HG03460 (cell line): Measurements from ENCODE around the gene LRMDA.

Source experiments
- ATAC-seq: cut with Tn5 transposase; IDR thresholded peaks from one replicate; pipeline ENCODE4 v1.9.1; 2021; ENCODE audit not compliant: unreplicated experiment

The LRMDA gene

GRCh38 chr10:76270464-76270863 is 839.0 kb downstream of the LRMDA start:
- ATAC-seq, result no peak

GRCh38 chr10:76274933-76275332 is 843.5 kb downstream of the LRMDA start:
- no peak for ATAC-seq

GRCh38 chr10:76278811-76279460 is 847.5 kb downstream of the LRMDA start:
- ATAC-seq, result no peak

GRCh38 chr10:76281659-76282058 is 850.2 kb downstream of the LRMDA start:
- no peak for ATAC-seq

- ATAC-seq, result no peak
Observed at GRCh38 chr10:76282061-76283025, 850.9 kb downstream of the LRMDA start.

GRCh38 chr10:76284351-76284750 is 852.9 kb downstream of the LRMDA start:
- ATAC-seq, result no peak

GRCh38 chr10:76285012-76285411 is 853.6 kb downstream of the LRMDA start:
- no peak for ATAC-seq

GRCh38 chr10:76285515-76285914 is 854.1 kb downstream of the LRMDA start:
- ATAC-seq, result no peak

GRCh38 chr10:76286536-76286935 is 855.1 kb downstream of the LRMDA start:
- ATAC-seq, result no peak

GRCh38 chr10:76287856-76288255 is 856.4 kb downstream of the LRMDA start:
- no peak for ATAC-seq

GRCh38 chr10:76291175-76291574 is 859.8 kb downstream of the LRMDA start:
- no peak for ATAC-seq

GRCh38 chr10:76291885-76292284 is 860.5 kb downstream of the LRMDA start:
- ATAC-seq, result no peak

- ATAC-seq, result no peak
Observed at GRCh38 chr10:76296957-76297356, 865.5 kb downstream of the LRMDA start.

GRCh38 chr10:76297358-76297757 is 865.9 kb downstream of the LRMDA start:
- no peak for ATAC-seq

GRCh38 chr10:76297780-76298281 is 866.4 kb downstream of the LRMDA start:
- no peak for ATAC-seq

- ATAC-seq, result no peak
Observed at GRCh38 chr10:76298329-76298728, 866.9 kb downstream of the LRMDA start.

GRCh38 chr10:76299501-76299900 is 868.1 kb downstream of the LRMDA start:
- ATAC-seq, result no peak

- no peak for ATAC-seq
Observed at GRCh38 chr10:76301211-76301610, 869.8 kb downstream of the LRMDA start.

- ATAC-seq, result no peak
Observed at GRCh38 chr10:76301950-76302349, 870.5 kb downstream of the LRMDA start.

- ATAC-seq, result no peak
Observed at GRCh38 chr10:76302481-76302880, 871.1 kb downstream of the LRMDA start.

GRCh38 chr10:76302961-76303630 is 871.7 kb downstream of the LRMDA start:
- no peak for ATAC-seq
